Transverse colon (tissue), 4 donors: ENCODE measurements around the gene SNX32. TPM values are rescaled to one million over a fixed set of nuclear protein-coding genes. Genes with fewer than 3 reads are reported as not detected.

ENCODE experiments used
- DNase-seq: peaks from one replicate; pipeline ENCODE4 v3.0.0-alpha.2; 2019
- H3K27ac ChIP-seq, 4 donors: fragments of 200-600 bp; sonication (generic); 2 replicates each; pipeline ENCODE4 v1.5.1; 2016 to 2018; ENCODE audit warnings: inconsistent platforms in 4 of 4
- H3K27me3 ChIP-seq: fragments of 200-600 bp; sonication (generic); 2 replicates; pipeline ENCODE4 v1.5.1; 2017; ENCODE audit warnings: inconsistent platforms
- H3K36me3 ChIP-seq, 4 donors: fragments of 200-600 bp; sonication (generic); 2 replicates each; pipeline ENCODE4 v1.5.1; 2017 to 2019; ENCODE audit warnings: inconsistent platforms in 4 of 4
- H3K4me1 ChIP-seq, 4 donors: fragments of 200-600 bp; sonication (generic); 2 replicates each; pipeline ENCODE4 v1.5.1; 2017 to 2020; ENCODE audit warnings: inconsistent platforms in 4 of 4
- H3K4me3 ChIP-seq, 4 donors: fragments of 200-600 bp; sonication (generic); 1 replicate in 1 of 4; 2 replicates in 3 of 4; pipeline versions ENCODE4 v1.5.1 to v1.6.1; 2017 to 2019; ENCODE audit warnings: inconsistent platforms in 4 of 4
- H3K9me3 ChIP-seq, 2 donors: fragments of 200-600 bp; sonication (generic); 2 replicates each; pipeline ENCODE4 v1.5.1; 2017 to 2019; ENCODE audit warnings: inconsistent platforms in 2 of 2
- CTCF ChIP-seq, 5 experiments: fragments of 200-600 bp in 3 of 5; fragments of 450-650 bp in 2 of 5; sonication (generic) in 3 of 5; IDR thresholded peaks; 1 replicate in 2 of 5; 2 replicates in 3 of 5; pipeline ENCODE4 v1.5.1; 2016 to 2017; ENCODE audit warnings: antibody characterized with exemption in 5 of 5, inconsistent platforms in 3 of 5, mild to moderate bottlenecking in 2 of 5, moderate library complexity in 1 of 5
- EP300 ChIP-seq: sonication (generic); formaldehyde crosslinking; IDR thresholded peaks from one replicate; pipeline ENCODE4 v1.6.1; 2017; ENCODE audit warnings: antibody characterized with exemption, low read depth
- POLR2A ChIP-seq: fragments of 450-650 bp; IDR thresholded peaks from one replicate; pipeline ENCODE4 v1.6.1; 2016; ENCODE audit warnings: antibody characterized with exemption, mild to moderate bottlenecking, moderate library complexity
- POLR2AphosphoS5 ChIP-seq, 3 donors: sonication (generic); formaldehyde crosslinking; IDR thresholded peaks; one replicate each; pipeline ENCODE4 v1.6.1; 2016; ENCODE audit warnings: antibody characterized with exemption in 3 of 3
- WGBS, 2 donors: methylation state at CpG; one replicate each; pipeline ENCODE4 v1.1.5; 2018; ENCODE audit warnings: low coverage in 1 of 2; 5-methylcytosine and 5-hydroxymethylcytosine counted together
- in situ Hi-C, 4 donors: fragments of 200-750 bp; cut with MboI; loops; one replicate each; pipeline versions ENCODE4 v1.15.0 to v1.15.1; 2017; ENCODE audit warnings: low sequenced_read_pairs in 3 of 4, low pct_ligation_motif_present in 1 of 4, low pct_unique_long_range_greater_than_20kb in 1 of 4
- intact Hi-C: fragments of 100-400 bp; cut with DNase I; formaldehyde crosslinking; loops from one replicate; pipeline ENCODE4 v1.15.1; 2023; ENCODE audit warnings: low total_unique reads
- total RNA-seq, 4 donors: library from RNA; depleted of rRNA; stranded (reverse); fragments of >200 nt; gene quantifications; one replicate each; pipeline ENCODE4 v1.1.0, GENCODE V29; 2016

SNX32 gene
- total RNA-seq, 4 donors from 2014 or later: 0.60 to 10.0 (median 1.6) TPM; not detected in 1

- H3K4me3 ChIP-seq: peak overlapping the region; percentile 34 to 97 (median 88)
- no peaks in the 10 kb centered on the region for H3K9me3 ChIP-seq
- intact Hi-C loops: loop anchor here (2.0 kb wide), 1 partner anchor 14 kb away; the partner anchor contains the start of gene EFEMP2
- in situ Hi-C loops: no loop called here
- peak overlapping the region; percentile 97 to 100 (median 100) for H3K27ac ChIP-seq
- peaks cover 34 to 63% (median 50%) of the 10 kb centered on the region in 4 donors for H3K4me1 ChIP-seq
- no peaks in the 10 kb centered on the region for H3K27me3 ChIP-seq
- 0% methylated on average over 4 to 10 of the region's 10 CpGs for WGBS, 2 donors
- H3K36me3 ChIP-seq: peaks cover 2 to 26% (median 16%) of the 10 kb centered on the region in 4 donors
- no peak for TF ChIP-seq POLR2A
- TF ChIP-seq EP300: no peak
- TF ChIP-seq POLR2AphosphoS5 (IDR thresholded peaks at IDR 0.05): no peak
- TF ChIP-seq CTCF (IDR thresholded peaks at IDR 0.05): no peak
- DNase-seq: no peak
Measured at GRCh38 chr11:65858681-65859087, 24.9 kb downstream of the SNX32 start.

GRCh38 chr11:65859095-65859811, 25.5 kb downstream of the SNX32 start:
- Histone ChIP-seq H3K27ac (peak overlapping the region; percentile 97 to 100 (median 100)), H3K27me3 (no peaks in the 10 kb centered on the region), H3K4me1 (peaks cover 32 to 58% (median 48%) of the 10 kb centered on the region in 4 donors), H3K9me3 (no peaks in the 10 kb centered on the region), H3K36me3 (peaks cover 2 to 30% (median 18%) of the 10 kb centered on the region in 4 donors), H3K4me3 (peak overlapping the region; percentile 65 to 97 (median 88))
- peak; percentile 99 for DNase-seq
- WGBS, 2 donors: 1% methylated on average over 36 of the region's 46 CpGs; no CpG with 5 or more reads in 1 of the 2 donors
- TF ChIP-seq POLR2AphosphoS5 (IDR thresholded peaks at IDR 0.05) (peak; percentile 96 to 99 (median 98)), EP300 (no peak), POLR2A (peak; percentile 90), CTCF (IDR thresholded peaks at IDR 0.05) (peak in 3 of 5 experiments; percentile 9 to 35 (median 25))
- intact Hi-C loops: loop anchor here (2.0 kb wide), 1 partner anchor 14 kb away; the partner anchor contains the start of gene EFEMP2
- in situ Hi-C loops: no loop called here

- peaks cover 2 to 30% (median 18%) of the 10 kb centered on the region in 4 donors for H3K36me3 ChIP-seq
- peaks cover 32 to 52% (median 42%) of the 10 kb centered on the region in 4 donors for H3K4me1 ChIP-seq
- peak overlapping the region; percentile 65 to 97 (median 88) for H3K4me3 ChIP-seq
- H3K27me3 ChIP-seq: no peaks in the 10 kb centered on the region
- in situ Hi-C loops: no loop called here
- DNase-seq: peak; percentile 46
- no peaks in the 10 kb centered on the region for H3K9me3 ChIP-seq
- peak overlapping the region; percentile 97 to 100 (median 100) for H3K27ac ChIP-seq
- 5% methylated on average over 11 to 16 of the region's 16 CpGs for WGBS, 2 donors
- no peak for TF ChIP-seq CTCF (IDR thresholded peaks at IDR 0.05)
- intact Hi-C loops: loop anchor here (2.0 kb wide), 1 partner anchor 13 kb away; the partner anchor contains the start of gene EFEMP2
Measured at GRCh38 chr11:65859812-65860277, 26.1 kb downstream of the SNX32 start.
